Right lung (tissue), 5 donors: ENCODE measurements around the gene PPM1H. TPM values are rescaled to one million over a fixed set of nuclear protein-coding genes. Genes with fewer than 3 reads are reported as not detected.

Source experiments
- DNase-seq, 2 donors: peaks; one replicate each; pipeline ENCODE4 v3.0.0-alpha.2; 2013
- polyA plus RNA-seq, 5 donors: library from polyadenylated mRNA; unstranded; fragments of 120-200 nt; gene quantifications; one replicate each; pipeline versions ENCODE4 v1.2.1 to v1.2.3, GENCODE V29; 2013; ENCODE audit warnings: inconsistent platforms in 1 of 5, low replicate concordance in 1 of 5; ENCODE audit not compliant: insufficient read length in 5 of 5, insufficient read depth in 1 of 5

The PPM1H gene
- polyA plus RNA-seq, 5 donors, result 5.3 to 13.0 (median 8.5) TPM

GRCh38 chr12:62613081-62613480 is 321.9 kb downstream of the PPM1H start:
- no peak for DNase-seq

- DNase-seq, result no peak
Observed at GRCh38 chr12:62606654-62607053, 328.3 kb downstream of the PPM1H start.

GRCh38 chr12:62605981-62606380 is 329.0 kb downstream of the PPM1H start:
- no peak for DNase-seq

- no peak for DNase-seq
Observed at GRCh38 chr12:62604871-62605270, 330.1 kb downstream of the PPM1H start.

DNA sequence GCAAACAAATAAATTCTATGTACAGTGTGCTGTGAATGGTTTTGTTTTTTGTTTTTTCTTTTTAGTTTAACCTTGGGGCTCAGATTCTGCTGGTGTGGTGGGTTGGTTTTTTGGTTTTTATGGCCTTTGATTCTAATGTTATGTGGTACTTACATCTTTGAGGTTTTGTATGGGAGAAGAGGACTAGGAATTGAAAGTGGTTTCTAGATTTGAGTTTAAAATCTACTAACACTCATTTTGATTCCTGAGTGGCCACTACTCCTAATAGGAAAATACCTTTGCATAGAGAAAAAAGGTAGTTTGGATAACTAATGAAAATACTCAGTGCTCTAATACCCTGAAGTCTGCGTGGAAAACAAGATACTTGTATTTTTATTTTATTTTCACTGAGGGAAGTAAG is 330.6 kb downstream of the PPM1H start:
- DNase-seq, result no peak

DNA sequence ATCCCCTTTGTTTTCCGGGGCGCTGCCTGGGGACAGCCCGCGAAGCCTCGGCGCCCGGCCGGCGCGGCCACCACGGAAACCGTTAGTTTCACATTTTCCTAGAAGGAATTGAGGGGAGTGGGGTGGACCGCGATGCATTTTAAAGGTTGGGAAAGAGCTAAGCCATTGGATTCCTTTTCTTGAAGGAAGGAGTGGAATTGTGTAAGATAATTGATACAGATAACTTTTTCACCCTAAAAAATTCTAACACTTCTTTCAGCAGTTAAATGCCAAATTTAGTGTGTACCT is 331.2 kb downstream of the PPM1H start:
- no peak for DNase-seq

- DNase-seq, result peak; percentile 91 to 92
Observed at GRCh38 chr12:62603061-62603810, 331.7 kb downstream of the PPM1H start.

DNA sequence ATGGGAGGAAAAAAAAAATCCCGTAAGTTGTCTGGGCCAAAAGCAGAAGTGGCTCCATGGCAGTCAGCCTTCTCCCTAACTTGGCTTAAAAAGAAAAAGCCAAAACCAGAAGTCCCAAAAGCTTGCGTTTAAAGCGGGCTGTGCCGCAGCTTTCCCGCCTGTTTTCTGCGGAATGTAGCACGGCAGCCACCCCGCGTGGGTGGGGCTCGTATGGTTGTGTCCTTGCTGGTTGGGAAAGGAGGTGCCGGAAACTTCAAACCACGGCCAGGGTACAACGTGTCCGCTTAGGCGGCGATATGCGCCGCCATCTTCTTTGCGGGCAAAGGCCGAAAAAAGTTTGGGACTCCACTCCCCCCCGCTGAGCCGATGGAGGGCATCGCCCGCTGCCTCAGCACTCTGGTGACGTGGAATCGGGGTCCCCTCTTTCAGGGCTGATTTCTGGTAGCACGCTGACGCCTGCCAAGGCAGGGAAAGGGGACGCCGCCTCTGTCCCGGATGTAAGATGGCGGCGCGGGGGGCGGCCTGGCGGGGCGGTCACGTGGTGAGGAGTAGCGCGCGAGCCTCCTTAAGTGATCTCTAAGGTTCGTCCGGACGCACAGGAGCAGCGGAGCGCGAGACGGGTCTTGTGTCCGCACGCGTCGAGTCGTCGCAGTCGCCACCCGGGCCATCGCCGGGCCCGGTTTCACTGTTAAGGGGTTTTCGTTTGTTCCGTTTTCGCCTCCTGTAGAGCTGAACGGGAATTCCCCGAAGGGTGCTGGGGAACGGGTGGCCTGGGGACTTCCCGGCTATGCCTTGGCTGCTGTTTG is 332.5 kb downstream of the PPM1H start:
- peak; percentile 91 to 93 for DNase-seq

GRCh38 chr12:62601765-62602164 is 333.2 kb downstream of the PPM1H start:
- DNase-seq, result no peak

- DNase-seq, result no peak
Observed at GRCh38 chr12:62599854-62600437, 335.0 kb downstream of the PPM1H start.

DNA sequence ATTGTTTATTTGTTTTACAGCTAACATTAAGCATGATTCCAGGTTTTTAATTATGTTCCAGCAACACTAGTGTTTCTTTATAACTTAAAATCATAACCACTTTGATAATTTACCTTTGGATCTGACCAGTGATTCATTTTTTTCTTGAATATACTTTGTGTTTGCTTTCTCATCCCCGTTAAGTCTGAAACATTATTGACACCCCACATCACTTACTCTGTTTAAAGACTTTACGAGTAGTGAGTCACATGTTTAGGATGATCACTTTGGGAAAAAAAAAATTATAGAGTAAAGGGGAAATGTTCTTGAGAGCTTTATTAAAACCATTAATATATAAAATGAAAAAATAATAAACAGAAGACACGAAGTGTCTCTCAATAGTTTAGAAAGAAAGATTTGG is 336.1 kb downstream of the PPM1H start:
- DNase-seq, result no peak

- no peak for DNase-seq
Observed at GRCh38 chr12:62597253-62597652, 337.7 kb downstream of the PPM1H start.

Other genes starting within 250 kb of the PPM1H start
- under 1 TPM; 0.54 to 0.99 (median 0.64) TPM for gene AVPR1A, start 216.1 kb upstream of the PPM1H start, polyA plus RNA-seq